GM21529 (cell line): ENCODE data around the gene VSIG4.

Experiments used
- ATAC-seq: cut with Tn5 transposase; IDR thresholded peaks from one replicate; pipeline ENCODE4 v1.9.1; 2021; ENCODE audit not compliant: unreplicated experiment

Gene VSIG4

GRCh38 chrX:66024092-66024467 lies 15.8 kb downstream of the VSIG4 start:
- no peak for ATAC-seq

GRCh38 chrX:66023385-66024091 lies 16.3 kb downstream of the VSIG4 start:
- no peak for ATAC-seq

GRCh38 chrX:66022632-66023384 lies 17.1 kb downstream of the VSIG4 start:
- no peak for ATAC-seq

- ATAC-seq = no peak
Measured at GRCh38 chrX:66021765-66022631, 17.9 kb downstream of the VSIG4 start.

- no peak for ATAC-seq
Measured at GRCh38 chrX:66021401-66021764, 18.5 kb downstream of the VSIG4 start.

GRCh38 chrX:66020631-66021334 lies 19.1 kb downstream of the VSIG4 start:
- no peak for ATAC-seq

GRCh38 chrX:66019974-66020373 lies 19.9 kb downstream of the VSIG4 start:
- no peak for ATAC-seq

GRCh38 chrX:66019310-66019652 lies 20.6 kb downstream of the VSIG4 start:
- ATAC-seq = no peak

GRCh38 chrX:66018585-66019309 lies 21.1 kb downstream of the VSIG4 start:
- no peak for ATAC-seq

- no peak for ATAC-seq
Measured at GRCh38 chrX:66017659-66018170, 22.2 kb downstream of the VSIG4 start.

- ATAC-seq = peak; percentile 22
Measured at GRCh38 chrX:66016905-66017658, 22.8 kb downstream of the VSIG4 start.

GRCh38 chrX:66015900-66016689 lies 23.8 kb downstream of the VSIG4 start:
- ATAC-seq = peak; percentile 31

- ATAC-seq = peak; percentile 35
Measured at GRCh38 chrX:66015152-66015831, 24.6 kb downstream of the VSIG4 start.

- no peak for ATAC-seq
Measured at GRCh38 chrX:66014556-66014955, 25.3 kb downstream of the VSIG4 start.

- no peak for ATAC-seq
Measured at GRCh38 chrX:66014084-66014483, 25.8 kb downstream of the VSIG4 start.

GRCh38 chrX:66013194-66013816 lies 26.6 kb downstream of the VSIG4 start:
- peak; percentile 28 for ATAC-seq

GRCh38 chrX:66012094-66012534 lies 27.8 kb downstream of the VSIG4 start:
- ATAC-seq = peak; percentile 53
